Keratinocyte (primary cell): ENCODE measurements around the gene FAF1. TPM values are rescaled to one million over a fixed set of nuclear protein-coding genes. Genes with fewer than 3 reads are reported as not detected.

Source experiments
- DNase-seq: peaks from one replicate; pipeline ENCODE4 v3.0.0-alpha.2; 2011; ENCODE audit warnings: low read depth, missing footprints, low spot score
- FAIRE-seq: peaks from 2 replicates; lab custom pipeline; 2011; peaks lifted over from hg19 to GRCh38; lab: Jason Lieb, UNC
- H2AFZ ChIP-seq: 2 replicates; pipeline ENCODE4 v1.6.0; 2012; ENCODE audit warnings: low read length, control low read depth, inconsistent platforms; ENCODE audit not compliant: control insufficient read depth
- H3K27ac ChIP-seq: 2 replicates; pipeline ENCODE4 v1.5.1; 2011; ENCODE audit warnings: low read length; ENCODE audit not compliant: control insufficient read depth, insufficient read depth
- H3K27me3 ChIP-seq: 3 replicates; pipeline ENCODE4 v1.6.0; 2011; ENCODE audit warnings: low read length; ENCODE audit not compliant: control insufficient read depth, insufficient read depth; ENCODE audit errors: extremely low read depth
- H3K36me3 ChIP-seq, 2 experiments: 2 replicates in 1 of 2; 3 replicates in 1 of 2; pipeline ENCODE4 v1.5.1; 2011; ENCODE audit warnings: low read length in 2 of 2, mild to moderate bottlenecking in 1 of 2; ENCODE audit not compliant: control insufficient read depth in 2 of 2, insufficient read depth in 2 of 2; ENCODE audit errors: extremely low read depth in 1 of 2
- H3K4me1 ChIP-seq: 3 replicates; pipeline ENCODE4 v1.5.1; 2011; ENCODE audit warnings: low read length; ENCODE audit not compliant: control insufficient read depth, insufficient read depth; ENCODE audit errors: extremely low read depth
- H3K4me2 ChIP-seq: 3 replicates; pipeline ENCODE4 v1.6.0; 2011; ENCODE audit warnings: low read depth, low read length; ENCODE audit not compliant: control insufficient read depth, insufficient read depth; ENCODE audit errors: extremely low read depth
- H3K4me3 ChIP-seq, 3 experiments: fragments of 200-600 bp in 1 of 3; sonication (generic) in 1 of 3; 2 replicates in 2 of 3; 3 replicates in 1 of 3; pipeline ENCODE4 v1.5.1; 2011 to 2016; ENCODE audit warnings: low read length in 3 of 3, mild to moderate bottlenecking in 3 of 3, control low read depth in 2 of 3, inconsistent platforms in 1 of 3, low read depth in 1 of 3, mixed read lengths in 1 of 3, mixed run types in 1 of 3, moderate library complexity in 1 of 3; ENCODE audit not compliant: control insufficient read depth in 2 of 3, insufficient read depth in 2 of 3; ENCODE audit errors: extremely low read depth in 1 of 3
- H3K79me2 ChIP-seq: 2 replicates; pipeline ENCODE4 v1.6.0; 2012; ENCODE audit warnings: low read length; ENCODE audit not compliant: control insufficient read depth, insufficient read depth
- H3K9ac ChIP-seq: 3 replicates; pipeline ENCODE4 v1.6.0; 2011; ENCODE audit warnings: low read length; ENCODE audit not compliant: control insufficient read depth, insufficient read depth; ENCODE audit errors: extremely low read depth
- H3K9me1 ChIP-seq: 3 replicates; pipeline ENCODE4 v1.6.0; 2011; ENCODE audit warnings: low read length; ENCODE audit not compliant: control insufficient read depth, insufficient read depth; ENCODE audit errors: extremely low read depth
- H3K9me3 ChIP-seq: 2 replicates; pipeline ENCODE4 v1.5.1; 2012; ENCODE audit warnings: low read depth, low read length; ENCODE audit not compliant: control insufficient read depth
- H4K20me1 ChIP-seq: 3 replicates; pipeline ENCODE4 v1.6.0; 2011; ENCODE audit warnings: low read length; ENCODE audit not compliant: control insufficient read depth, insufficient read depth; ENCODE audit errors: extremely low read depth
- CTCF ChIP-seq, 3 experiments: IDR thresholded peaks in 1 of 3; conservative IDR thresholded peaks in 1 of 3; optimal IDR thresholded peaks in 1 of 3; 2 replicates in 2 of 3; 3 replicates in 1 of 3; pipeline versions ENCODE3 to v1.5.1; 2011; ENCODE audit warnings: low read length in 3 of 3, mild to moderate bottlenecking in 3 of 3, moderate library complexity in 2 of 3, control low read depth in 1 of 3, inconsistent platforms in 1 of 3; ENCODE audit not compliant: insufficient read depth in 2 of 3; ENCODE audit errors: extremely low read depth in 1 of 3
- EZH2 ChIP-seq: IDR thresholded peaks from one replicate; pipeline ENCODE4 v1.6.1; 2012; ENCODE audit warnings: inconsistent platforms, mild to moderate bottlenecking, low read length, moderate library complexity
- dilution Hi-C: fragments of 300-500 bp; cut with MboI; formaldehyde crosslinking; loops from one replicate; pipeline ENCODE4 v1.7.0; 2020; ENCODE audit warnings: low sequenced_read_pairs; ENCODE audit not compliant: extremely low pct_ligation_motif_present
- polyA plus RNA-seq, 5 experiments: library from polyadenylated mRNA; depleted of rRNA in 3 of 5; stranded (reverse) in 3 of 5; stranded (forward) in 1 of 5; unstranded in 1 of 5; fragments of >200 nt; gene quantifications; 1 replicate in 1 of 5; 2 replicates in 3 of 5; 3 replicates in 1 of 5; pipeline versions ENCODE4 v1.2.1 to v1.2.3, GENCODE V29; 2011 to 2012; ENCODE audit warnings: missing spikeins in 2 of 5, low read depth in 1 of 5, low replicate concordance in 1 of 5

The FAF1 gene
- polyA plus RNA-seq, 1 donor (not counting 4 experiments of a cell fraction or from before 2014, with no cell fraction given): 33.1 TPM

- no peaks in the 10 kb centered on the region for H3K9me3 ChIP-seq
- no peak for DNase-seq
- peaks cover 0 to 4% of the 10 kb centered on the region in 2 experiments for H3K36me3 ChIP-seq
- H3K27ac ChIP-seq: no peak overlapping the region
- H3K27me3 ChIP-seq: no peaks in the 10 kb centered on the region
- dilution Hi-C loops: no loop called here
- TF ChIP-seq CTCF (optimal IDR thresholded peaks at IDR 0.05 in 1 of 3, IDR thresholded peaks at IDR 0.05 in 1 of 3, conservative IDR thresholded peaks at IDR 0.05 in 1 of 3; ENCODE audit: extremely low read depth in 1 of 3, insufficient read depth in 2 of 3, low read length in 3 of 3) (no peak), EZH2 (no peak)
- no peaks in the 10 kb centered on the region for H3K9me1 ChIP-seq
- no peaks in the 10 kb centered on the region for H4K20me1 ChIP-seq
- FAIRE-seq: no peak
- H2AFZ ChIP-seq: no peak overlapping the region
- no peak overlapping the region for H3K4me2 ChIP-seq
- H3K4me3 ChIP-seq: no peak overlapping the region
- H3K9ac ChIP-seq: no peak overlapping the region
- no peaks in the 10 kb centered on the region for H3K4me1 ChIP-seq
- no peaks in the 10 kb centered on the region for H3K79me2 ChIP-seq
Measured at GRCh38 chr1:50568782-50569181, 391.3 kb downstream of the FAF1 start.

GRCh38 chr1:50566405-50566804 lies 393.7 kb downstream of the FAF1 start:
- dilution Hi-C loops: no loop called here
- Histone ChIP-seq H3K36me3 (peaks cover 0 to 4% of the 10 kb centered on the region in 2 experiments), H4K20me1 (no peaks in the 10 kb centered on the region), H3K79me2 (no peaks in the 10 kb centered on the region), H3K4me2 (no peak overlapping the region), H3K4me1 (no peaks in the 10 kb centered on the region), H2AFZ (no peak overlapping the region), H3K9ac (no peak overlapping the region), H3K9me3 (no peaks in the 10 kb centered on the region), H3K27me3 (no peaks in the 10 kb centered on the region), H3K9me1 (no peaks in the 10 kb centered on the region), H3K4me3 (no peak overlapping the region), H3K27ac (no peak overlapping the region)
- no peak for DNase-seq
- FAIRE-seq: no peak
- TF ChIP-seq EZH2 (no peak), CTCF (optimal IDR thresholded peaks at IDR 0.05 in 1 of 3, IDR thresholded peaks at IDR 0.05 in 1 of 3, conservative IDR thresholded peaks at IDR 0.05 in 1 of 3; ENCODE audit: extremely low read depth in 1 of 3, insufficient read depth in 2 of 3, low read length in 3 of 3) (no peak)
